ENCODE results near the gene MPL.

DNA sequence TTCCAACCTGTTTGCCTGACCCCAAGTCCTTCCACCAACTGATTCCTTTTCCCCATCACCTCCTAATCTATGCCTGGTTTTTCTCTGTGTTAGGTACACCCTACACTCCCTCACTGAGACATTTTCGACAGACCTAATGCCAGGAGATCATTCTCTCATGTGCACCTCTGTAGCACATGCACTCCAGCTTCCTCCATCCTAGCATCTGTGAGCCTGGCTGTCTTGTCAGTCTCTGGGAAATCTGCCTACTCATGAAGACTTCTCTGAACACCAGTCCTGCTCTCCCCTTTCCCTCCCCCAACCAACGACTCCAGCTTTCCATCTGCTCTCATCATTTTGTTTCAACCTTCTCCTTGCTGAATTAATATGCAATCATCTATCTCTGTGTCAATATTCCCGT, 51.0 kb downstream of the MPL start:
- TF ChIP-seq CBX3 (IDR thresholded peaks at IDR 0.05; ENCODE audit: low read depth) (no peak), POLR2AphosphoS5 (IDR thresholded peaks at IDR 0.05; ENCODE audit: low read depth, low read length) (no peak), RAD21 (IDR thresholded peaks at IDR 0.05; ENCODE audit: low read depth) (no peak), ELF1 (IDR thresholded peaks at IDR 0.05; ENCODE audit: borderline replicate concordance, low read depth) (no peak)
- TF ChIP-seq, protein P1, sequence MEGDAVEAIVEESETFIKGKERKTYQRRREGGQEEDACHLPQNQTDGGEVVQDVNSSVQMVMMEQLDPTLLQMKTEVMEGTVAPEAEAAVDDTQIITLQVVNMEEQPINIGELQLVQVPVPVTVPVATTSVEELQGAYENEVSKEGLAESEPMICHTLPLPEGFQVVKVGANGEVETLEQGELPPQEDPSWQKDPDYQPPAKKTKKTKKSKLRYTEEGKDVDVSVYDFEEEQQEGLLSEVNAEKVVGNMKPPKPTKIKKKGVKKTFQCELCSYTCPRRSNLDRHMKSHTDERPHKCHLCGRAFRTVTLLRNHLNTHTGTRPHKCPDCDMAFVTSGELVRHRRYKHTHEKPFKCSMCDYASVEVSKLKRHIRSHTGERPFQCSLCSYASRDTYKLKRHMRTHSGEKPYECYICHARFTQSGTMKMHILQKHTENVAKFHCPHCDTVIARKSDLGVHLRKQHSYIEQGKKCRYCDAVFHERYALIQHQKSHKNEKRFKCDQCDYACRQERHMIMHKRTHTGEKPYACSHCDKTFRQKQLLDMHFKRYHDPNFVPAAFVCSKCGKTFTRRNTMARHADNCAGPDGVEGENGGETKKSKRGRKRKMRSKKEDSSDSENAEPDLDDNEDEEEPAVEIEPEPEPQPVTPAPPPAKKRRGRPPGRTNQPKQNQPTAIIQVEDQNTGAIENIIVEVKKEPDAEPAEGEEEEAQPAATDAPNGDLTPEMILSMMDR (IDR thresholded peaks at IDR 0.05 in 2 of 3, conservative IDR thresholded peaks at IDR 0.05 in 1 of 3; ENCODE audit: borderline replicate concordance in 1 of 3, insufficient read depth in 1 of 3, low read depth in 2 of 3, low read length in 2 of 3) = no peak
- TF ChIP-seq, protein P2, sequence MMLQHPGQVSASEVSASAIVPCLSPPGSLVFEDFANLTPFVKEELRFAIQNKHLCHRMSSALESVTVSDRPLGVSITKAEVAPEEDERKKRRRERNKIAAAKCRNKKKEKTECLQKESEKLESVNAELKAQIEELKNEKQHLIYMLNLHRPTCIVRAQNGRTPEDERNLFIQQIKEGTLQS (IDR thresholded peaks at IDR 0.05) = no peak
